Activated CD4-positive, alpha-beta T cell treated with anti-CD3 and anti-CD28 coated beads for 1 hour (primary cell): ENCODE data around the gene ARL2BP.
"Not testable (repeated sequence)": the region's sequence is repeated elsewhere in the genome, so short reads cannot be mapped to it uniquely, and the experiment has no call there.

Experiments used
- DNase-seq: peaks from one replicate; pipeline ENCODE4 v3.0.0-alpha.2; 2020

The ARL2BP gene

DNA sequence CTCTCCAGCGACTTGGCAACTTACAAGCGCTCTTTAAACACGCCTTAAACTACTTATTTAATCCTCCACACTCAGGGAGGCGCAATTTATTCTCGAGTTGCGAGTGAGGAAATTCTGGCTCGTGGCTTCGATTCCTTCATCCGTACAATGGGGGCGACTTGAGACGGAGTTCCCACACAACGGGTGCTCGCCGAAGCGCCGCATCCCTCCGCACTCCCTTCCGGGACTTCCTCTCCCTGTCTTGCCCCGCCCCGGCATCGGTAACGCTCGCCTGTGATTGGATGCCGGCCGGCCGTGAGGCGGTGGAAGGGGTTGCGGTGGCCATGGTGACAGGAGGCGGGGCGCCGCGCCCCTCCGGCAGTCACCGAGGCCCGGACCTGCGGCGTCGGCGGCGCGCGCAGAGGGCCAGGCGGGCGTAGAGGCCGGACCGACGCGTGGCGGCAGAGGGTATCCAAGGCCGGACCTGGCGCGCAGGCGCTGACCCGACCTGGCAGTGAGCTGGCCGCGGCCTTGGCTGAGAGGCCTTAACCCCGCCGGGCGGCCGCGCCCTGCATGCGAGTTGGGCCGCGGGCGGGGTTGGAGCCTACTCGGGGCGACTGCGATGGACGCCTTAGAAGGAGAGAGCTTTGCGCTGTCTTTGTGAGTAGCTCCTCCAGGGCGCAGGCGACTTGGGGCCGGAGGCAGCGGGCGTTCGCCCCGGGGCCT is at the start of gene ARL2BP:
Gene ARL2BP, plus strand, starts transcription at position 493 of the 705 bp plus-strand sequence. Its CDS starts 109 bp downstream, at position 602.
- DNase-seq: peak; percentile 95

DNA sequence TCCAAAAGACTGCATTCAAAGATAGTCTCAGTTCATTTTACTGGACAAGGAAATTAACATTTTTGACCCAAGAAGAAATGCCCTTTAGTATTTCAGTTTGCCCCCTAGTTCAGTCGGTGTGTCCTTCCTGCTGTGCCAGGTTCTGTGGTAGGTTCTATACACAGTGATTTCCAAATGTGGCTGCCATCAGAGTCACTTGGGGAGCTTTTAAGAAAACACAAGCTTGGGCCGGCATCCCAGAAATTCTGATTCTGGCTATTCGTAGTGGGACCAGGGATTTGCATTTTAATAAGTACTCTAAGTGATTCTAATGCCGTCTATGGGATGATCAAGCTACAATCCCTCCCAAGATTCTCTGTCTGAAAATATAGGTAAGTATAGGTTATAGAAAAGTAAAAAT is 48.8 kb upstream of the ARL2BP start:
- DNase-seq: no peak

DNA sequence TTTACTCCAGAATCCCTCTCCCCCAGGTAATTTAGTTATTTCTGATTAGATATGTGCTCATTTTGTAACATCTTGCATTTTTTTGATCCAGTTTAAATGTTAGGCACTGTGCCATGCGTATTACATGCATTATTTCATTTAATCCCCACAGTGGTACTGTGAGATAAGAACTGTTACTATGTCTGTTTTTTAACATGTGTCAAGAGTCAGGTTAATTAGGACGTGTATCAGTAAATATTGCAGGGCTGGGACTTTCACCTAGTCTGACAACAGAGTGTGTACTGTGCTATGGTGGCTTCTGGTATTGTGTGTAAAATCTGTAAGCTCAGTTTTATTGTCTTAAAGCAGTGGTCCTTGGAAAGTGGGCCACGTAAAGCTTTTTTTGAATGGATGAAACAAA is 48.3 kb upstream of the ARL2BP start:
- DNase-seq: no peak

DNA sequence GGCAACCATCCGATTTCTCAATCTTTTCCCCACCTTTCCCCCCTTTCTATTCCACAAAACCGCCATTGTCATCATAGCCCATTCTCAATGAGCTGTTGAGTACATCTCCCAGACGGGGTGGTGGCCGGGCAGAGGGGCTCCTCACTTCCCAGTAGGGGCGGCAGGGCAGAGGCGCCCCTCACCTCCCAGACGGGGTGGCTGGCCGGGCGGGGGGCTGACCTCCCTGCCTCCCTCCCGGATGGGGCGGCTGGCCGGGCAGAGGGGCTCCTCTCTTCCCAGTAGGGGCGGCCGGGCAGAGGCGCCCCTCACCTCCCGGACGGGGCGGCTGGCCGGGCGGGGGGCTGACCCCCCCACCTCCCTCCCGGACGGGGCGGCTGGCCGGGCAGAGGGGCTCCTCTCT is 44.7 kb upstream of the ARL2BP start:
- not testable (repeated sequence) for DNase-seq

DNA sequence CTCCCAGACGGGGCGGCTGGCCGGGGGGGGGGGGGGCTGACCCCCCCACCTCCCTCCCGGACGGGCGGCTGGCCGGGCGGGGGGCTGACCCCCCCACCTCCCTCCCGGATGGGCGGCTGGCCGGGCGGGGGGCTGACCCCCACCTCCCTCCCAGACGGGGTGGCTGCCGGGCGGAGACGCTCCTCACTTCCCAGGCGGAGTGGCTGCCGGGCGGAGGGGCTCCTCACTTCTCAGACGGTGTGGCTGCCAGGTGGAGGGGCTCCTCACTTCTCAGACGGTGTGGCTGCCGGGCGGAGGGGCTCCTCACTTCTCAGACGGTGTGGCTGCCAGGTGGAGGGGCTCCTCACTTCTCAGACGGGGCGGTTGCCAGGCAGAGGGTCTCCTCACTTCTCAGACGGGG is 44.1 kb upstream of the ARL2BP start:
- DNase-seq: not testable (repeated sequence)

DNA sequence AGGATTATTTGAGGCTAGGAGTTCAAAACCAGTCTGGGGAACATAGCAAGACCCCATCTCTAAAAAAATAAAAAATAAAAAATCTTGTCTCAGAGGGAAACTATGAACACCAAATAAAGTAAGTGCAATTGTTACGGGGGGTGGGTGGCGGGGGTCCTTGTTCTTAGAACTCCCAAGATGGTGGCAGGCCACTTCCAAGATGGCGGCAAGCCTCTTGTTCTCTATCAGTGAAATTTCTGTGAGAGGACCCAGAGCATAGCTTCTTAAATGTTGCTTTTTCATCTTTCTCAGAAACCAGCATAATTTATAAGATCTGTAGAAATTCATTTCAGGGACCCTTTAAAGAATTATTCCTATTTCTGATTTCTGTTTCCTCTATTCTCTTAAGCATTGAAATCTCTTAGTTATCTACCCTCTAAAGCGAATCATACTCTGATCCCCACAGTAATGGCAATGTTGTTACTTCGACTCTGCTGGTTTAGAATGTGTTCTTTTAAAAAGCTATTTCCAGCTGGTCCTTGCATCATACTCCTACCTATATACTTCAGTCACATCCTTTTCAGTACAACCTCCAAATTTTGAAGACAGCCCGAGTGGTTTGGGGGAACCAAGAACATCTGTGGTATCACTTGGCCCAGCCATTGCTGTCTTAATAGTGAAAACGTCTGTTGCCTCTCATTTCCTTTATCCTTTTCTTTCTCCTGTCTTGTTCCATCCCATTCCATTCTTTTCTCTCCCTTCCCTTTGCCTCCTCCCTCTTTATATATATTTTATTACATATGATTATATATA is 42.8 kb upstream of the ARL2BP start:
- no peak for DNase-seq

DNA sequence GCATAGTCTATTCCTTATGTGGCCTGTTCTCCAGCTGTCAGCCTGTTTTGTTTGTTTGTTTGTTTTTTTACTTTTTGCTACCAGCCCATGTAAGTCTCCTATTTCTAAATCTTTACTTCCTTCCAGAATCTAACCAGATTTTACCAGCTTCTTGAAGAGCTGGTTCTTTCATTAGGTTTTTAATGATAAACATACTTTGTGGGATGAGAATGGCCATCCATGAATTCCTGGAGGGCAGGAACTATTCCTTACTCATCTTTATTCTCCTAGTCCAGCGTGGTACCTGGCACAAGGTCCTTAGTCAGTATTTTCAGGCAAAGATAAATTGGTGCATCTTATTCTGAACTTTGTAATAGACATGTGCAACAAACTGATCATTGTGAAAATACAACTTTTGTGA is 41.6 kb upstream of the ARL2BP start:
- no peak for DNase-seq

DNA sequence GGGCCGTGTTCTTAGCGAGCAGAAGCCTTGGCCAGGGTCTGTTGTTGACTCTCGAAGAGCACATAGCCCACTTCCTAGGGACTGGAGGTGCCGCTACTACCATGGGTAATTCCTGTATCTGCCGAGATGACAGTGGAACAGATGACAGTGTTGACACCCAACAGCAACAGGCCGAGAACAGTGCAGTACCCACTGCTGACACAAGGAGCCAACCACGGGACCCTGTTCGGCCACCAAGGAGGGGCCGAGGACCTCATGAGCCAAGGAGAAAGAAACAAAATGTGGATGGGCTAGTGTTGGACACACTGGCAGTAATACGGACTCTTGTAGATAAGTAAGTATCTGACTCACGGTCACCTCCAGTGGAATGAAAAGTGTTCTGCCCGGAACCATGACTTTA is 40.4 kb upstream of the ARL2BP start:
- DNase-seq: no peak

DNA sequence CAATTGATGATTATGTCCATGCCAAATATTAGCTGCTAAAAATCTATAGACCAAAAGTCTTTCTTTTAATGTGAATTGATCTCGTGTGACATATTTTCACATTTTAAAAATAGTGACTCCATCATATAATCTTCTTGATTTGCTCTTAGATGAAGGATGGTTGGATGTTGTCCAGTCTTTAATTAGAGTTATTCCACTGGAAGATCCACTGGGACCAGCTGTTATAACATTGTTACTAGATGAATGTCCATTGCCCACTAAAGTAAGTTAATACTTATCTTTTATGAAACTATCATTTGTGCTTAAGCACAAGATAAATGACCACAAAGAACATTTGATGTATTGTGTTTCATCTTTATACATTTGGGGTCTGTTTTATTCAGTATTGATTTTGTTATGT is 36.1 kb upstream of the ARL2BP start:
- DNase-seq: no peak

DNA sequence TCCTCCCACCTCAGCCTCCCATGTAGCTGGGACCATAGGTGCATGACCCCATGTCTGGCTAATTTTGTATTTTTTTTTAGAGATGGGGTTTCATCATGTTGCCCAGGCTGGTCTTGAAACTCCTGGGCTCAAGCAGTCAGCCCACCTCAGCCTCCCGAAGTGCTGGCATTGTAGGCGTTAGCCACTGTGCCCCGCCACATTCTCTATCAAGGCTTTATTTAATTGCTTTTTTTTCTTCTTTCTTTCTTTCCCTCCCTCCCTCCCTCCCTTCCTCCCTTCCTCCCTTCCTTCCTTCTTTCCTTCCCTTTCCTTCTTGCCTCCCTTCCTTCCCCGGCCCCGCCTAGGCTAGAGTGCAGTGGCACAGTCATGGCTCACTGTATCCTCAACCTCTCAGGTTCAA is 35.3 kb upstream of the ARL2BP start:
- DNase-seq: no peak

DNA sequence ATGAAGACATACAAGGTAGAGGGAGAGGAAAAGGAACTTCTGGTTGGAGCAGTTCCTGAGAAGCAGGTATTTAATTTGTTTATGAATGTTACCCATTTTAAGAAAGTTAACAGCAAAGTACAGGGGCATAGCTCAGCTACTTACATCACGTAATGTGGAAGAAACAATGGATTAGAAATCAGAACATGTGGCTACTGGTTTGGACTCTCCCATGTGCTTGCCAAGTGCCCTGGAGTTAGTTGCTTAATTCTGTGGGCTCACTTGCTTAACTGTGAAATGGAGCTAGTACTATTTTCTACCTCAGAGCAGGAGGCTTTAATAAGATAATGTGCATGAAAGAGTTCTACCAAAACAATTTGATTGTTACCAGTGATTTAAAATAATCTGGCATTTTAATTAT is 31.6 kb upstream of the ARL2BP start:
- DNase-seq: no peak

DNA sequence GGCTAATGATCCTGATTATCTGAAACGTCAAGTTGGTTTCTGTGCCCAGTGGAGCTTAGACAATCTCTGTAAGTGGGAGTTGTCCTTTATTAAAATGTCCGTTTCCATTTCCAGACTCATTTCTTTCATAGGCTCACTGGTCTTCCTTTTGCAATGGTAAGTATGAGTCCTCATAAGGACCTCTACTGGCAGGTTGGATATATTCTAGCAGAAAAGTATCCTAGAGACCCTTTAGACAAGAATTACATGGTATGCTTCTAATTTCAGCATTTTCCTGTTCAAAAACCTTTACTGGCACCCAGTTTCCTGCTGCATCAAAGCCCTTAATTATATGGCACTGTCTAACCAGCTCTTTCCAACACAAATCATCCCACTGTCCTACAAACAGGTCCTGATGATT is 28.1 kb upstream of the ARL2BP start:
- no peak for DNase-seq

DNA sequence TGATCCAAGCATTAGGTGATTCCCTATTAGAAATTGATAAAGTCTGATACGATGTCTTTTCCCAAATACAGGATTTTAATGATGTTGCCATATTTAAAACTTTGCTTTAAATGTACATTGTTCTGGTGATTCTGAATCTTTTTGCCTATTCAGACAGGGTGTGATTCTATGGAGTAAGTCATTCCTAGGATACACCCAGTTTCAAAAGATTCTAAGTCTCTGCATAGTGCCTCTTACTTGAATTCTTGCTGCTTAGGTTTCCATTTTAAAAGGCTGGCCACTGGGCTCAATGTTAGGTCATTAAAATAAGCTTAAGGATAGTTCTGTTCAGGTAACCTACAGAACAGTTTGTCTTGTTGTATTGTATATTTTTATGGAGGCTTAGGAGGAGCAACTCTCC is 22.0 kb upstream of the ARL2BP start:
- DNase-seq: no peak

DNA sequence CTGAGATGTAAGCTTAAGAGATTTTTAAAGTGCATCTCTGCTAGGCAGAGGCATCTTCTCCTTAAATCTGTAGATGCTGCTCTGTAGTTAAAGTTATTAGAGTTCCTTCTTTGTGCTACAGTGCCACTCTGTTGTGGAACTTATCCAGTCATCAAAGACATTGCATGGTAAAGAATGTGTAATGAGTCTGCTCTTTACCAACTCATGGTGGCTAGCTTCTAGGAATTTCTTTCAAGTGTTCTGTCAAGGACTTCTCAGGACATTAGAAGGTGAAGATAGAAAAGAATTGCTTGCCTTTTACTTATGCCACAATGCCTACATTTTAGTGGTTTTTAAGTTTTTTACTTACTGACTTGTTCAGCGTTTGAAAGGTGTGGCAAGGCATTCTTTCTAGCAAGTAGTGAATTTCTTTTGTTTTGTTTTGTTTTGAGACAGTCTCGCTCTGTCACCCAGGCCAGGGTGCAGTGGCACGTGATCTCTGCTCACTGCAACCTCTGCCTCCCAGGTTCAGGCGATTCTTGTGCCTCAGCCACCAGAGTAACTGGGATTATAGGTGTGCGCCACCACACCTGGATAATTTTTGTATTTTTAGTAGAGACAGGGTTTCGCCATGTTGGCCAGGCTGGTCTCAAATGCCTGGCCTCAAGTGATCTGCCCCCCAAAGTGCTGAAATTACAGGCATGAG is 20.3 kb upstream of the ARL2BP start:
- DNase-seq: no peak

DNA sequence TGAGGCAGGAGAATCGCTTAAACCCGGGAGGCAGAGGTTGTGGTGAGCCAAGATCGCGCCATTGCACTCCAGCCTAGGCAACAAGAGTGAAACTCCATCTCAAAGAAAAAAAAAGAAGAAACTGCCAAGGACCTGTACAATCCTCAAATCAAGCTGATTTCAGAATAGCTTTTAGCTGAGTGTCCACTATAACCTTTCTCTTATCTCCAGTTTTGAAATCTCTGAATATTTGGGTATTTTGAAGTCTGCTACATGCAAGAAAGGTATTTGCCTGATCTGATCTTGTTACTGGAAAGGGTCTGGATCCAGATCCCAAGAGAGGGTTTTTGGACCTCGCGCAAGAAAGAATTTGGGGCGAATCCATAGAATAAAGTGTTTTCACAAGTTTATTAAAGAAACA is 19.1 kb upstream of the ARL2BP start:
- no peak for DNase-seq

DNA sequence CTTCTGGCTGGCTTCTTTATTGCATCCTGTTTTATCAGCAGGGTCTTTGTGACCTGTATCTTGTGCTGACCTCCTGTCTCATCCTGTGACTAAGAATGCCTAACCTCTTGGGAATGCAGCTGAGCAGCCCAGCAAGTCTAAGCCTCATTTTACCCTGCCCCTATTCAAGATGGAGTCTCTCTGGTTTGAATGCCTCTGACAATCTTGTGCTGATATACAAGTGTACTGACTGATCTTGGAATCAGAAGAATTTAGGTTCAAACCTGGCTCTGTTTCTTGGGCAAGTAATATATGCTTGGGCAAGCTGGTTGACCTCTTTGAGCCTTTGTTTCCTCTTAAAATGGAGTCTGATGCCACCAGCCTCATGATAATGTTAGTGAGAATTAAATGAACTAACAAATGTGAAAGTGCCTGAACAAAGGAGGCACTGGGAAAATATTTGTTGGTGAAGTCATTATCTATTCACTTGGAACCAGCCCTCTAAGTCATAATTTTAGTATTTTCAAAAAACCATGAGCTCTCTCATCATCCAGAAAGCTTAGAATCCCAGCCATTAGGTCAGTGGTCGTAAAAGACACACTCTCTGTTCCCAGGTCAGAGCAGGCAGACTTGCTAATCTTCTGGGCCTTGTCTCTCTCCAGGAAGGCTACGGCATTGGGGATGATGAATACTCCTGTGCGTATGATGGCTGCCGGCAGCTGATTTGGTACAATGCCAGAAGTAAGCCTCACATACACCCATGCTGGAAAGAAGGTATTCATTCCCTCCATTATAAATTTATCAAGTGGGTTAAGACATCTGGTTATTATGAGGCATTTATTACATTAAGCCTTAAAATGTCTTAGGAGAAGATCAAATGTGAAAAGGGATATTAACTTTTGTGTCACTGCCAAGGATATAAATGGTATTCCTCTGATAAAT is 18.1 kb upstream of the ARL2BP start:
- no peak for DNase-seq

DNA sequence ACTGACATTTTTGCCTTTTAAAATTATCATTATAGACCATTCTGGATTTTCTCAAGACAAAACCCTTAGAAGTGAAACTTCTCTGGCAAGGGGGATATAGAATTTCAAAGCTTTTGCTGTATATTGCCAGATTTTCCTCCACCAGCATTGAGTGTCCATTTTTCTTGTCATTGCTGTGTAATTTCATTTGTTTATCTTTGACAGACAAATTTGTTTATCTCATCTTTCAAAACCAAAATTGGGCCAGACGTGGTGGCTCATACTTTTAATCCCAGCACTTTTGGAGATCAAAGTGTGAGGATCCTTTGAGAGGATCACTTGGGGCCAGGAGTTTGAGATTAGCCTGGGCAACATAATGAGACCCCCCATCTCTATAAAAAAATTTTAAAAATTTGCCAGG is 16.0 kb upstream of the ARL2BP start:
- no peak for DNase-seq

DNA sequence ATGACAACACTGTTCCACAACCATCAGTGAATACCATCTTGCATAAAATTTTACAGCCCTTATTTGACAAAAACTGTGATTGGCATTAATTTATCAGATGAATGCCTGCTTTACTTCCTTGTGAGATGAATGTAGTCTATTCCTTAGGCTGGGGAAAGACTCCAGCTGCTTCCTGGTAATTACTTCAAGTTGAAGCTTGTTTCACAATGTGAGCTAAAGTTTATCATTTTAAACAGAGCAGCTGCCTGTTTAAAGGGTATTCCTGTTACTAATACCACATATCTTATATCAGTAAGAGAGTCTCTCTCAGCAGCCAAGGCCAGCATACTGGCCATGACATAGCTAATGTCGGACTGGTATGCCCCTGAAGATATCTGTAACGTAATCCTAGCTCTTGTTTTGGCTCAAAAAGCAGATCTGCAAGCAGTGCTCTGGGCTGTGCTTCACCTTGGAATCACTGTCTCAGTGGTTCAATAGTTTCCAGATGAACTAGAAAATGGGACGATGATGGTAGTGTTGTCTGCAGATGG is 13.2 kb upstream of the ARL2BP start:
- DNase-seq: no peak

DNA sequence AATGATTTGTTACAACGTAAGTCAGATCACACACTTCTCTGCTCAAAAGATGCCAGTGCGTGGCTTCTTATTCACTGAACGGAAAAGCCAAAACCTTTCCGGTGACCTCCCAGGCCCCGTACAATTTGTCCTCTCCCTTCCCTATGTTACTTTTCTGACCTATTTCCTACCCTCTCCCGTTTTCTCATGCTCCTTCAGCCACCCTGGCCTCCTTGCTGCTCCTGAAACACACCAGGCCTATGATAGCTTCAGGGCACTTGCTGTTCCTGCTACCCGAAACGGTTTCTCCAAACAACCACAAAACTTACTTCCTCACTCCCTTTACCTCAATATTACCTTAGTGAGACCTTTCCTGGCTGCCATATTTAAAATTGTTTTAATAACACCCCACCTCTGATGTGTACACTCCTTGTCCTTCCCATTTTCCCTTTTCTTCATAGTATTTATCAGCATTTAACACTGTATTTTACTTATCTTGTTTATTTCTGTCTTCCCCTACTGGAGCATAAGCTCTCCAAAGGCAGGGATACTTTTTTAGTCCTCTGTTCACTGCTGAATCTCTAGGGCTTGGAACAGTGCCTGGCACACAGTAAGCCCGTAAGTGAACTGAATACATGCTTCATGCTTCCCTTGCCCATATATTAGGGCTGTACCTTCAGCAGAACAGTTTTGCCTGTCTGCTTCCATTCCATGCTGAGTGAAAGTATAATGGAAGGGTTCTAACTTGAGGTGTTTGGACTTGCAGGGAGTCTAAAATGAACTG is 10.9 kb upstream of the ARL2BP start:
- DNase-seq: no peak

DNA sequence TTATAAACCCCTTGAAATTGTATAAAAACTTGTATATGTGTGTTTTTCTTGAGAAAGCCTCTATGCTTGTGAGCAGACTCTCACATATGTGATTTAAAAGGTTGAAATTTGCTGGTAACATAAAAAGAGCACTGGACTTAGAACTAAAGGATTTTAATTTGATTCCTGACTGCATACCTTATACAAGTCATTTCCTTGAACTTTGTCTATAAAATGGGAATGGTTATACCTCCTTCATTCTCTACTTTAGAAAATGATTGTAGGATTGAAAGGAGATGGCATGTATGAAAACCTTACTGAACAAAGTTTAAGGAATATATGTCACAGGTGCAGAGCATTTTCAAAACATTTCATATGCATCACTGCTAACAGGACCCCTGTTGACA is 10.4 kb upstream of the ARL2BP start:
- DNase-seq: no peak

DNA sequence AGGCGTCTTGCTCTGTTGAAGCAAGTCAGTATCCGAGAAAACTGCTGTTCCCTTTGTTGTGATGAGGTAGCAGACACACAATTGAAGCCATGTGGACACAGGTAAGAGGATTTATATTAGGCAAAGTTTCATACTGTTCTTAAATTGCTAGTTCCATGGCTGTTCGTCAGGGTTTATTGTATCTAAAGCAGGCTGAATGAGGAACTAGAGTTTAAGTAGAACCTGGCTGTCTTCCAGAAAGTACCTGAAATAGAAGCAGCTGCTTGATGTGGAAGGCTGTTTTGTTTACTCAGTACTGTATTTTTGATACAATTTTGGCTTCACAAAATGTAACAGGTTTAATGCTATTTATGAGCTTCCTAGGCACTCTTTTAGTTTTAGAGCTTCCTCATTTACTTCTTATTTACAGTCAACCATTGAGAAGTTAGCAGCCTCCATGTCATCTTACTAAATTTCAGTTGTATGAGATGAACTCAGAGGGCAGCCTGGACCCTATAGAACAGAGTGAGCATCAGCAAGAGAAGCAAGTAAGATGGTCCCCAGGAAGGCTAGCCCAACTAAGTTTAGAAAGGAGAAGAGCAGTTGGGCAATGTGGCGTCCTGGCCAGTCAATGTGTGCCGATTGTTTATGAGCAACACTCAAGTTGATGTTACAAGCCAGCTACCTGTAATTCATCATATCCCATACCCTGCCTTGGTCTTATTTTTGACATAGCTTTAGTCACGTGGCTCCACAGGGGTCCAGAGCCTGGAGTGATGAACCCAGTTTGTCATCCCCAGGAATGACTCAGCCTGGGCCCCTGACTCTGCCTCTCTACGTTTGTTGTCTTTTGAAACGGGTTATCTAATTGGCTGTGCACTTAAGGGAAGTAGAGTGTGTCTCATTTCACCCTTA is 9.7 kb upstream of the ARL2BP start:
- no peak for DNase-seq
